WTC11 (cell line): ENCODE data around the gene C1QTNF8. TPM values are rescaled to one million over a fixed set of nuclear protein-coding genes. Genes with fewer than 3 reads are reported as not detected.
A peak's percentile ranks its signal among the peaks of the same experiment; 100 is the strongest.

ENCODE experiments used
- ATAC-seq: fragments of 200-7000 bp; cut with Tn5 transposase; 2 replicates; pipeline ENCODE4 v1.10.0; 2021; ENCODE audit warnings: mild to moderate bottlenecking, moderate library complexity
- CTCF ChIA-PET: fragments of 300-600 bp; sonication (Branson Sonifier 250); formaldehyde crosslinking; loops from one replicate; lab custom pipeline; 2021; ENCODE audit warnings: antibody characterized with exemption; lab: Charles Lee
- POLR2A ChIA-PET: fragments of 350-600 bp; sonication (Branson Sonifier 250); formaldehyde crosslinking; loops from one replicate; lab custom pipeline; 2021; ENCODE audit warnings: antibody characterized with exemption; lab: Charles Lee
- DNase-seq: peaks from one replicate; pipeline ENCODE4 v3.0.0; 2021; ENCODE audit warnings: low spot score
- H3K27ac Mint-ChIP-seq: 2 replicates; pipeline ENCODE4 v1.8.0; 2021; ENCODE audit warnings: mixed read lengths
- H3K27me3 Mint-ChIP-seq: 2 replicates; pipeline ENCODE4 v1.8.0; 2021; ENCODE audit warnings: low read depth, mild to moderate bottlenecking, moderate library complexity, mixed read lengths
- H3K36me3 Mint-ChIP-seq: 2 replicates; pipeline ENCODE4 v1.8.0; 2021; ENCODE audit warnings: mixed read lengths
- H3K4me1 Mint-ChIP-seq: 2 replicates; pipeline ENCODE4 v1.8.0; 2022; ENCODE audit warnings: mixed read lengths
- H3K4me3 Mint-ChIP-seq: 2 replicates; pipeline ENCODE4 v1.8.0; 2021; ENCODE audit warnings: mild to moderate bottlenecking, moderate library complexity, mixed read lengths
- H3K9me3 Mint-ChIP-seq: 2 replicates; pipeline ENCODE4 v1.8.0; 2021; ENCODE audit warnings: mixed read lengths
- CBFB ChIP-seq: sonication (generic); formaldehyde crosslinking; IDR thresholded peaks from 2 replicates; pipeline ENCODE4 v1.8.1; 2022; ENCODE audit warnings: mild to moderate bottlenecking, low read depth, missing genetic modification reagents
- CREM ChIP-seq: sonication (generic); formaldehyde crosslinking; IDR thresholded peaks from 2 replicates; pipeline ENCODE4 v1.8.1; 2022; ENCODE audit warnings: mild to moderate bottlenecking, missing genetic modification reagents, moderate library complexity
- FOXP4 ChIP-seq: sonication (generic); formaldehyde crosslinking; IDR thresholded peaks from 2 replicates; pipeline ENCODE4 v1.8.0; 2022; ENCODE audit warnings: mild to moderate bottlenecking, missing genetic modification reagents
- GTF2I ChIP-seq: fragments of 250-450 bp; sonication (Bioruptor Pico); conservative IDR thresholded peaks from 2 replicates; pipeline ENCODE4 v1.4.0; 2021; ENCODE audit warnings: mild to moderate bottlenecking
- NR3C1 ChIP-seq: sonication (generic); formaldehyde crosslinking; conservative IDR thresholded peaks from 2 replicates; pipeline ENCODE4 v1.8.1; 2023; ENCODE audit warnings: low read depth, mild to moderate bottlenecking, missing genetic modification reagents
- PRDM15 ChIP-seq: sonication (generic); formaldehyde crosslinking; IDR thresholded peaks from 2 replicates; pipeline ENCODE4 v1.8.0; 2022; ENCODE audit warnings: missing genetic modification reagents
- PRRX2 ChIP-seq: fragments of 250-450 bp; sonication (Bioruptor Pico); IDR thresholded peaks from 2 replicates; pipeline ENCODE4 v1.8.0; 2021; ENCODE audit warnings: mild to moderate bottlenecking
- RELA ChIP-seq: sonication (generic); formaldehyde crosslinking; IDR thresholded peaks from 2 replicates; pipeline ENCODE4 v1.8.1; 2022; ENCODE audit warnings: missing genetic modification reagents, mild to moderate bottlenecking, borderline replicate concordance
- SOX15 ChIP-seq: fragments of 250-450 bp; sonication (Bioruptor Pico); IDR thresholded peaks from 2 replicates; pipeline ENCODE4 v1.9.0; 2021; ENCODE audit warnings: mild to moderate bottlenecking
- SP1 ChIP-seq: sonication (generic); formaldehyde crosslinking; conservative IDR thresholded peaks from 2 replicates; pipeline ENCODE4 v1.8.1; 2022; ENCODE audit warnings: missing genetic modification reagents
- TP53 ChIP-seq: sonication (generic); formaldehyde crosslinking; IDR thresholded peaks from 2 replicates; pipeline ENCODE4 v1.8.1; 2023; ENCODE audit warnings: mild to moderate bottlenecking, missing genetic modification reagents
- ZNF232 ChIP-seq: sonication (generic); formaldehyde crosslinking; IDR thresholded peaks from 2 replicates; pipeline ENCODE4 v1.8.0; 2022; ENCODE audit warnings: mild to moderate bottlenecking, missing genetic modification reagents
- ZNF317 ChIP-seq: sonication (generic); formaldehyde crosslinking; IDR thresholded peaks from 2 replicates; pipeline ENCODE4 v1.8.1; 2023; ENCODE audit warnings: low read depth, mild to moderate bottlenecking, moderate library complexity, missing genetic modification reagents, borderline replicate concordance
- ZNF423 ChIP-seq: fragments of 250-450 bp; sonication (Bioruptor Pico); IDR thresholded peaks from 2 replicates; pipeline ENCODE4 v2.1.2; 2022; ENCODE audit warnings: mild to moderate bottlenecking, moderate library complexity
- total RNA-seq: library from RNA; stranded (reverse); gene quantifications from 3 replicates; pipeline ENCODE4 v1.2.3, GENCODE V29; 2021
- TF ChIP-seq, protein P1 (sequence below): sonication (generic); formaldehyde crosslinking; conservative IDR thresholded peaks from 2 replicates; pipeline ENCODE4 v1.8.1; 2023; ENCODE audit warnings: mild to moderate bottlenecking, low read depth, missing genetic modification reagents, moderate library complexity
- TF ChIP-seq, protein P2 (sequence below): sonication (generic); formaldehyde crosslinking; IDR thresholded peaks from 2 replicates; pipeline ENCODE4 v1.8.1; 2023; ENCODE audit warnings: mild to moderate bottlenecking, moderate library complexity, missing genetic modification reagents

The C1QTNF8 gene
- total RNA-seq, 1 experiment from 2014 or later, result 0.13 TPM

GRCh38 chr16:1057252-1057932, 38.7 kb downstream of the C1QTNF8 start (continued):
- TF ChIP-seq, protein P1, sequence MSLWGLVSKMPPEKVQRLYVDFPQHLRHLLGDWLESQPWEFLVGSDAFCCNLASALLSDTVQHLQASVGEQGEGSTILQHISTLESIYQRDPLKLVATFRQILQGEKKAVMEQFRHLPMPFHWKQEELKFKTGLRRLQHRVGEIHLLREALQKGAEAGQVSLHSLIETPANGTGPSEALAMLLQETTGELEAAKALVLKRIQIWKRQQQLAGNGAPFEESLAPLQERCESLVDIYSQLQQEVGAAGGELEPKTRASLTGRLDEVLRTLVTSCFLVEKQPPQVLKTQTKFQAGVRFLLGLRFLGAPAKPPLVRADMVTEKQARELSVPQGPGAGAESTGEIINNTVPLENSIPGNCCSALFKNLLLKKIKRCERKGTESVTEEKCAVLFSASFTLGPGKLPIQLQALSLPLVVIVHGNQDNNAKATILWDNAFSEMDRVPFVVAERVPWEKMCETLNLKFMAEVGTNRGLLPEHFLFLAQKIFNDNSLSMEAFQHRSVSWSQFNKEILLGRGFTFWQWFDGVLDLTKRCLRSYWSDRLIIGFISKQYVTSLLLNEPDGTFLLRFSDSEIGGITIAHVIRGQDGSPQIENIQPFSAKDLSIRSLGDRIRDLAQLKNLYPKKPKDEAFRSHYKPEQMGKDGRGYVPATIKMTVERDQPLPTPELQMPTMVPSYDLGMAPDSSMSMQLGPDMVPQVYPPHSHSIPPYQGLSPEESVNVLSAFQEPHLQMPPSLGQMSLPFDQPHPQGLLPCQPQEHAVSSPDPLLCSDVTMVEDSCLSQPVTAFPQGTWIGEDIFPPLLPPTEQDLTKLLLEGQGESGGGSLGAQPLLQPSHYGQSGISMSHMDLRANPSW (CRISPR knock-in tag), result no peak
- TF ChIP-seq GTF2I (CRISPR knock-in tag) (no peak), SP1 (CRISPR knock-in tag) (peak; percentile 60; the same call in 1 of the 2 replicates), NR3C1 (CRISPR knock-in tag) (no peak), ZNF423 (CRISPR knock-in tag) (no peak), TP53 (CRISPR knock-in tag) (no peak), CBFB (CRISPR knock-in tag) (no peak), ZNF317 (CRISPR knock-in tag) (no peak), PRDM15 (CRISPR knock-in tag) (no peak), RELA (CRISPR knock-in tag) (no peak)

- H3K27me3 Mint-ChIP-seq, result peaks cover 5% of the 10 kb centered on the region
- TF ChIP-seq, protein P2, sequence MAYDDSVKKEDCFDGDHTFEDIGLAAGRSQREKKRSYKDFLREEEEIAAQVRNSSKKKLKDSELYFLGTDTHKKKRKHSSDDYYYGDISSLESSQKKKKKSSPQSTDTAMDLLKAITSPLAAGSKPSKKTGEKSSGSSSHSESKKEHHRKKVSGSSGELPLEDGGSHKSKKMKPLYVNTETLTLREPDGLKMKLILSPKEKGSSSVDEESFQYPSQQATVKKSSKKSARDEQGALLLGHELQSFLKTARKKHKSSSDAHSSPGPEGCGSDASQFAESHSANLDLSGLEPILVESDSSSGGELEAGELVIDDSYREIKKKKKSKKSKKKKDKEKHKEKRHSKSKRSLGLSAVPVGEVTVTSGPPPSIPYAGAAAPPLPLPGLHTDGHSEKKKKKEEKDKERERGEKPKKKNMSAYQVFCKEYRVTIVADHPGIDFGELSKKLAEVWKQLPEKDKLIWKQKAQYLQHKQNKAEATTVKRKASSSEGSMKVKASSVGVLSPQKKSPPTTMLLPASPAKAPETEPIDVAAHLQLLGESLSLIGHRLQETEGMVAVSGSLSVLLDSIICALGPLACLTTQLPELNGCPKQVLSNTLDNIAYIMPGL, result no peak
- TF ChIP-seq SOX15 (CRISPR knock-in tag) (no peak), CREM (no peak), ZNF317 (CRISPR knock-in tag) (no peak), FOXP4 (no peak), ZNF232 (no peak), PRRX2 (CRISPR knock-in tag) (no peak), RELA (CRISPR knock-in tag) (no peak), TP53 (CRISPR knock-in tag) (no peak)
- DNase-seq, result no peak
- ChIA-PET CTCF (interaction anchor here (0.8 to 5.2 kb wide), 16 partner anchors 11 to 274 kb away, joined by 3 to 97 read pairs (median 5); partner anchors contain the start of gene SSTR5), POLR2A (no interaction called here)
- peaks cover 6% of the 10 kb centered on the region for H3K9me3 Mint-ChIP-seq
- H3K36me3 Mint-ChIP-seq, result peaks cover 4% of the 10 kb centered on the region; the same call in 1 of the 2 replicates
- H3K27ac Mint-ChIP-seq, result no peak overlapping the region
- no peaks in the 10 kb centered on the region for H3K4me1 Mint-ChIP-seq
- H3K4me3 Mint-ChIP-seq, result no peak overlapping the region
- ATAC-seq, result no peak
These were observed 39.8 kb downstream of the C1QTNF8 start for GRCh38 chr16:1056196-1056595.
